HEK293 (cell line): ENCODE data around the gene PERM1.
"Not testable (repeated sequence)": the region's sequence is repeated elsewhere in the genome, so short reads cannot be mapped to it uniquely, and the experiment has no call there.

ENCODE experiments used
- CTCF ChIA-PET: fragments of 350-600 bp; formaldehyde crosslinking; extraction: SDS; loops from one replicate; lab custom pipeline; 2021; ENCODE audit warnings: antibody characterized with exemption; lab: Yijun Ruan, JAX
- POLR2A ChIA-PET: fragments of 300-600 bp; formaldehyde crosslinking; extraction: SDS; loops from one replicate; lab custom pipeline; 2020; ENCODE audit warnings: antibody characterized with exemption, inconsistent platforms; lab: Yijun Ruan, JAX
- H3K27ac ChIP-seq: fragments of 200-500 bp; sonication (Bioruptor generic); 2 replicates; pipeline ENCODE4 v1.5.1; 2014; ENCODE audit warnings: low read depth, low read length, control low read depth, inconsistent platforms; ENCODE audit errors: extremely low read depth
- H3K36me3 ChIP-seq, 2 experiments: fragments of 200-500 bp in 1 of 2; sonication (Bioruptor generic) in 1 of 2; 1 replicate in 1 of 2; 2 replicates in 1 of 2; pipeline ENCODE4 v1.5.1; 2014 to 2017; ENCODE audit warnings: inconsistent platforms in 2 of 2, low read length in 2 of 2; ENCODE audit not compliant: control insufficient read depth in 2 of 2, insufficient read depth in 1 of 2
- H3K4me1 ChIP-seq: fragments of 200-500 bp; sonication (Bioruptor generic); 2 replicates; pipeline ENCODE4 v1.5.1; 2014; ENCODE audit warnings: mild to moderate bottlenecking, low read length, inconsistent platforms; ENCODE audit not compliant: control insufficient read depth, insufficient read depth
- H3K4me3 ChIP-seq: 2 replicates; pipeline ENCODE4 v1.5.1; 2011; ENCODE audit warnings: low read depth, mild to moderate bottlenecking, control low read depth, low read length, moderate library complexity
- H3K9me3 ChIP-seq: fragments of 200-500 bp; sonication (Bioruptor generic); 2 replicates; pipeline ENCODE4 v1.5.1; 2014; ENCODE audit warnings: low read depth, low read length, inconsistent platforms; ENCODE audit not compliant: control insufficient read depth, insufficient read depth
- BCL11B ChIP-seq: fragments of 450-650 bp; formaldehyde crosslinking; IDR thresholded peaks from 2 replicates; pipeline ENCODE4 v1.5.1; 2016; ENCODE audit warnings: low read depth, missing biosample characterization, missing genetic modification characterization
- SCRT1 ChIP-seq: fragments of 450-650 bp; formaldehyde crosslinking; IDR thresholded peaks from 2 replicates; pipeline ENCODE4 v1.5.1; 2016; ENCODE audit warnings: missing biosample characterization, missing genetic modification characterization, borderline replicate concordance
- SCRT2 ChIP-seq: fragments of 450-650 bp; formaldehyde crosslinking; IDR thresholded peaks from 2 replicates; pipeline ENCODE4 v1.5.1; 2016; ENCODE audit warnings: missing biosample characterization, missing genetic modification characterization
- ZEB2 ChIP-seq: fragments of 450-650 bp; formaldehyde crosslinking; IDR thresholded peaks from 2 replicates; pipeline ENCODE4 v1.5.1; 2016; ENCODE audit warnings: missing biosample characterization, missing genetic modification characterization
- ZNF121 ChIP-seq: fragments of 450-650 bp; formaldehyde crosslinking; IDR thresholded peaks from 2 replicates; pipeline ENCODE4 v1.5.1; 2016; ENCODE audit warnings: missing biosample characterization, missing genetic modification characterization
- ZNF140 ChIP-seq: fragments of 450-650 bp; formaldehyde crosslinking; IDR thresholded peaks from 2 replicates; pipeline ENCODE4 v1.5.1; 2016; ENCODE audit warnings: missing biosample characterization, missing genetic modification characterization
- ZNF157 ChIP-seq: fragments of 450-650 bp; formaldehyde crosslinking; IDR thresholded peaks from 2 replicates; pipeline ENCODE4 v1.5.1; 2016; ENCODE audit warnings: missing biosample characterization, missing genetic modification characterization
- ZNF394 ChIP-seq: fragments of 450-650 bp; formaldehyde crosslinking; IDR thresholded peaks from 2 replicates; pipeline ENCODE4 v1.5.1; 2016; ENCODE audit warnings: missing biosample characterization, missing genetic modification characterization, mild to moderate bottlenecking, moderate library complexity, borderline replicate concordance
- ZNF404 ChIP-seq: fragments of 450-650 bp; formaldehyde crosslinking; IDR thresholded peaks from 2 replicates; pipeline ENCODE4 v1.5.1; 2017; ENCODE audit warnings: missing biosample characterization, missing genetic modification characterization
- ZNF596 ChIP-seq: fragments of 450-650 bp; IDR thresholded peaks from 2 replicates; pipeline ENCODE4 v1.5.0; 2018; ENCODE audit warnings: missing biosample characterization, mild to moderate bottlenecking, missing genetic modification characterization, moderate library complexity
- ZNF600 ChIP-seq: fragments of 450-650 bp; formaldehyde crosslinking; IDR thresholded peaks from 2 replicates; pipeline ENCODE4 v1.5.1; 2016; ENCODE audit warnings: missing biosample characterization, missing genetic modification characterization
- TF ChIP-seq, protein P1 (sequence below): fragments of 450-650 bp; formaldehyde crosslinking; IDR thresholded peaks from 2 replicates; pipeline ENCODE4 v1.5.1; 2017; ENCODE audit warnings: missing biosample characterization, missing genetic modification characterization
- TF ChIP-seq, protein P2 (sequence below): fragments of 450-650 bp; formaldehyde crosslinking; IDR thresholded peaks from 2 replicates; pipeline ENCODE4 v1.5.1; 2016; ENCODE audit warnings: missing biosample characterization, missing genetic modification characterization, borderline replicate concordance
- TF ChIP-seq, protein P3 (sequence below): fragments of 450-650 bp; formaldehyde crosslinking; IDR thresholded peaks from 2 replicates; pipeline ENCODE4 v1.5.1; 2016; ENCODE audit warnings: missing biosample characterization, missing genetic modification characterization
- TF ChIP-seq, protein P4 (sequence below): fragments of 450-650 bp; formaldehyde crosslinking; IDR thresholded peaks from 2 replicates; pipeline ENCODE4 v1.5.1; 2016; ENCODE audit warnings: missing biosample characterization, missing genetic modification characterization
- TF ChIP-seq, protein P5 (sequence below): fragments of 450-650 bp; formaldehyde crosslinking; IDR thresholded peaks from 2 replicates; pipeline ENCODE4 v1.5.1; 2017; ENCODE audit warnings: missing biosample characterization, missing genetic modification characterization

PERM1 gene

DNA sequence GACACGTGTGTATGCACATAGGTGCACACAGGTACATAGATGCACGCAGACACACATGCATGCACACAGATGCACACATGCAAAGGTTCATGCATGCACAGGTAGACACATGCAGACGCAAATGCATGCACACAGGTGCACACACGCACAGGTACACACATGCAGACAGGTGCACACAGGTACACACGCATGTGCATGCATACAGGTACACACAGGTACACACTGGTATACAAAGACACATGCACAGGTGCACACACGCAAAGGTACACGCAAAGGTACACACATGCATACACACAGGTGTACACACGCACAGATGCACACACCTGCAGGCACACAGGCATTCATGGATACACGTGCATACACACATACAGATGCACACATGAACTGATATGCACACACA lies 31.6 kb downstream of the PERM1 start:
- TF ChIP-seq, protein P1, sequence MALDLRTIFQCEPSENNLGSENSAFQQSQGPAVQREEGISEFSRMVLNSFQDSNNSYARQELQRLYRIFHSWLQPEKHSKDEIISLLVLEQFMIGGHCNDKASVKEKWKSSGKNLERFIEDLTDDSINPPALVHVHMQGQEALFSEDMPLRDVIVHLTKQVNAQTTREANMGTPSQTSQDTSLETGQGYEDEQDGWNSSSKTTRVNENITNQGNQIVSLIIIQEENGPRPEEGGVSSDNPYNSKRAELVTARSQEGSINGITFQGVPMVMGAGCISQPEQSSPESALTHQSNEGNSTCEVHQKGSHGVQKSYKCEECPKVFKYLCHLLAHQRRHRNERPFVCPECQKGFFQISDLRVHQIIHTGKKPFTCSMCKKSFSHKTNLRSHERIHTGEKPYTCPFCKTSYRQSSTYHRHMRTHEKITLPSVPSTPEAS (tag by site-specific recombination): peak; percentile 44; the same call in 1 of the 2 replicates
- TF ChIP-seq, protein P2, sequence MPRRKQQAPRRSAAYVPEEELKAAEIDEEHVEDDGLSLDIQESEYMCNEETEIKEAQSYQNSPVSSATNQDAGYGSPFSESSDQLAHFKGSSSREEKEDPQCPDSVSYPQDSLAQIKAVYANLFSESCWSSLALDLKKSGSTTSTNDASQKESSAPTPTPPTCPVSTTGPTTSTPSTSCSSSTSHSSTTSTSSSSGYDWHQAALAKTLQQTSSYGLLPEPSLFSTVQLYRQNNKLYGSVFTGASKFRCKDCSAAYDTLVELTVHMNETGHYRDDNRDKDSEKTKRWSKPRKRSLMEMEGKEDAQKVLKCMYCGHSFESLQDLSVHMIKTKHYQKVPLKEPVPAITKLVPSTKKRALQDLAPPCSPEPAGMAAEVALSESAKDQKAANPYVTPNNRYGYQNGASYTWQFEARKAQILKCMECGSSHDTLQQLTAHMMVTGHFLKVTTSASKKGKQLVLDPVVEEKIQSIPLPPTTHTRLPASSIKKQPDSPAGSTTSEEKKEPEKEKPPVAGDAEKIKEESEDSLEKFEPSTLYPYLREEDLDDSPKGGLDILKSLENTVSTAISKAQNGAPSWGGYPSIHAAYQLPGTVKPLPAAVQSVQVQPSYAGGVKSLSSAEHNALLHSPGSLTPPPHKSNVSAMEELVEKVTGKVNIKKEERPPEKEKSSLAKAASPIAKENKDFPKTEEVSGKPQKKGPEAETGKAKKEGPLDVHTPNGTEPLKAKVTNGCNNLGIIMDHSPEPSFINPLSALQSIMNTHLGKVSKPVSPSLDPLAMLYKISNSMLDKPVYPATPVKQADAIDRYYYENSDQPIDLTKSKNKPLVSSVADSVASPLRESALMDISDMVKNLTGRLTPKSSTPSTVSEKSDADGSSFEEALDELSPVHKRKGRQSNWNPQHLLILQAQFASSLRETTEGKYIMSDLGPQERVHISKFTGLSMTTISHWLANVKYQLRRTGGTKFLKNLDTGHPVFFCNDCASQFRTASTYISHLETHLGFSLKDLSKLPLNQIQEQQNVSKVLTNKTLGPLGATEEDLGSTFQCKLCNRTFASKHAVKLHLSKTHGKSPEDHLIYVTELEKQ: no peak
- peak; percentile 45; the same call in 1 of the 2 replicates for TF ChIP-seq SCRT1 (tag by site-specific recombination)
- TF ChIP-seq, protein P3, sequence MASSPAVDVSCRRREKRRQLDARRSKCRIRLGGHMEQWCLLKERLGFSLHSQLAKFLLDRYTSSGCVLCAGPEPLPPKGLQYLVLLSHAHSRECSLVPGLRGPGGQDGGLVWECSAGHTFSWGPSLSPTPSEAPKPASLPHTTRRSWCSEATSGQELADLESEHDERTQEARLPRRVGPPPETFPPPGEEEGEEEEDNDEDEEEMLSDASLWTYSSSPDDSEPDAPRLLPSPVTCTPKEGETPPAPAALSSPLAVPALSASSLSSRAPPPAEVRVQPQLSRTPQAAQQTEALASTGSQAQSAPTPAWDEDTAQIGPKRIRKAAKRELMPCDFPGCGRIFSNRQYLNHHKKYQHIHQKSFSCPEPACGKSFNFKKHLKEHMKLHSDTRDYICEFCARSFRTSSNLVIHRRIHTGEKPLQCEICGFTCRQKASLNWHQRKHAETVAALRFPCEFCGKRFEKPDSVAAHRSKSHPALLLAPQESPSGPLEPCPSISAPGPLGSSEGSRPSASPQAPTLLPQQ: no peak
- peak; percentile 65 for TF ChIP-seq SCRT2 (tag by site-specific recombination)
- peak; percentile 96 for TF ChIP-seq ZEB2 (tag by site-specific recombination)
- TF ChIP-seq, all 188 proteins: peak for 4

DNA sequence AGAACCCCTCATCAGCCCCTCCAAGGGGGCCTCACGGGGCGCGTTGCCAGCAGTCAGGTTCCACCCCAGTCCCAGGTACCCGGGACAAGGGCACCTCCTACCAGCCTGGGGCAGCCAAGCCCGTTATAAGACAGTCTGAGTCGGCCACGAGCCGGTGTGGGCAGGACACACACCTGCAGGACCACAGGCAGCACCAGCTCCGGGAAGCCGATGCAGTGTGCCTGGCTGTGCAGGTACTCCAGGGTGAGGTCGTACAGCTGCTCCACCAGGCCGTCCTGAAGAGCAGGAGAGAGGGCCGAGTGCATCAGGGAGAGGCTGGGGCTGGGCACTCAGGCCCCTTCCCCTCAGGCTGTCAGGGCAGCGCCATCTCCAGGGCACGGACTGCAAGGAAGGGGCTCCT lies 33.9 kb downstream of the PERM1 start:
- no peak overlapping the region for H3K4me3 ChIP-seq
- H3K36me3 ChIP-seq: peaks cover 3 to 96% of the 10 kb centered on the region in 2 experiments; a peak in 2 of 3 replicates
- no peak overlapping the region for H3K27ac ChIP-seq
- H3K4me1 ChIP-seq: peaks cover 10% of the 10 kb centered on the region
- ChIA-PET POLR2A (interaction anchor here (1.1 kb wide), 1 partner anchor 36 kb away, joined by 3 read pairs; no protein-coding TSS in a partner anchor), CTCF (no interaction called here)
- TF ChIP-seq ZNF600 (tag by site-specific recombination): peak; percentile 27; the same call in 1 of the 2 replicates
- TF ChIP-seq, protein P4, sequence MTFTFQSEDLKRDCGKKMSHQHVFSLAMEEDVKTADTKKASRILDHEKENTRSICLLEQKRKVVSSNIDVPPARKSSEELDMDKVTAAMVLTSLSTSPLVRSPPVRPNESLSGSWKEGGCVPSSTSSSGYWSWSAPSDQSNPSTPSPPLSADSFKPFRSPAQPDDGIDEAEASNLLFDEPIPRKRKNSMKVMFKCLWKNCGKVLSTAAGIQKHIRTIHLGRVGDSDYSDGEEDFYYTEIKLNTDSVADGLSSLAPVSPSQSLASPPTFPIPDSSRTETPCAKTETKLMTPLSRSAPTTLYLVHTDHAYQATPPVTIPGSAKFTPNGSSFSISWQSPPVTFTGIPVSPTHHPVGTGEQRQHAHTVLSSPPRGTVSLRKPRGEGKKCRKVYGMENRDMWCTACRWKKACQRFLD (tag by site-specific recombination): no peak
- no peak for TF ChIP-seq ZNF140 (tag by site-specific recombination)
- no peak for TF ChIP-seq ZNF404 (tag by site-specific recombination)
- TF ChIP-seq ZNF394 (tag by site-specific recombination): peak; percentile 61; the same call in 1 of the 2 replicates
- TF ChIP-seq ZNF596 (tag by site-specific recombination): no peak
- no peak for TF ChIP-seq ZNF157 (tag by site-specific recombination)
- H3K9me3 ChIP-seq: no peaks in the 10 kb centered on the region

More for the DNA sequence above, 31.6 kb downstream of the PERM1 start:
- H3K9me3 ChIP-seq: no peaks in the 10 kb centered on the region
- H3K4me3 ChIP-seq: no peak overlapping the region
- POLR2A ChIA-PET: no interaction called here
- no peaks in the 10 kb centered on the region; the same call in 1 of the 2 replicates for H3K4me1 ChIP-seq
- H3K27ac ChIP-seq: no peak overlapping the region
- H3K36me3 ChIP-seq: peaks cover 9 to 100% of the 10 kb centered on the region in 2 experiments; a peak in 2 of 3 replicates
- CTCF ChIA-PET: no interaction called here

DNA sequence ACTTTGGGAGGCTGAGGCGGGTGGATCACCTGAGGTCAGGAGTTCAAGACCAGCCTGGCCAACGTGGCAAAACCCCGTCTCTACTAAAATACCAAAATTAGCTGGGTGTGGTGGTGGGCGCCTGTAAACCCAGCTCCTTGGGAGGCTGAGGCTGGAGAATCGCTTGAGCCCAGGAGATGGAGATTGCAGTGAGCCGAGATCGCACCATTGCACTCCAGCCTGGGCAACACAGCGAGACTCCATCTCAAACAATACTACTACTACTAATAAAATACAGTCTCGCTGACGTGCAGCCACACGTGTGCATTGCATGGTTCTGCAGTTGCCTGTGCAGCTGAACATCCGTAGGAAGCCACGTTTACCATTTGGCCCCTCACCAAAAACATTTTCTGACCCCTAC lies 35.1 kb downstream of the PERM1 start:
- H3K4me3 ChIP-seq, H3K27ac ChIP-seq, H3K9me3 ChIP-seq: not testable (repeated sequence)
- ChIA-PET POLR2A (interaction anchor here (1.4 to 1.6 kb wide), 2 partner anchors 20 to 24 kb away, joined by 3 to 4 read pairs; partner anchors contain the start of gene PLEKHN1), CTCF (interaction anchor here (0.9 kb wide), 1 partner anchor 78 kb away, joined by 3 read pairs; no protein-coding TSS in a partner anchor)
- H3K4me1 ChIP-seq: peaks cover 14% of the 10 kb centered on the region
- H3K36me3 ChIP-seq: peaks cover 3 to 87% of the 10 kb centered on the region in 2 experiments; a peak in 2 of 3 replicates
- TF ChIP-seq, protein P5, sequence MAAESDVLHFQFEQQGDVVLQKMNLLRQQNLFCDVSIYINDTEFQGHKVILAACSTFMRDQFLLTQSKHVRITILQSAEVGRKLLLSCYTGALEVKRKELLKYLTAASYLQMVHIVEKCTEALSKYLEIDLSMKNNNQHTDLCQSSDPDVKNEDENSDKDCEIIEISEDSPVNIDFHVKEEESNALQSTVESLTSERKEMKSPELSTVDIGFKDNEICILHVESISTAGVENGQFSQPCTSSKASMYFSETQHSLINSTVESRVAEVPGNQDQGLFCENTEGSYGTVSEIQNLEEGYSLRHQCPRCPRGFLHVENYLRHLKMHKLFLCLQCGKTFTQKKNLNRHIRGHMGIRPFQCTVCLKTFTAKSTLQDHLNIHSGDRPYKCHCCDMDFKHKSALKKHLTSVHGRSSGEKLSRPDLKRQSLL (tag by site-specific recombination): peak; percentile 43; the same call in 1 of the 2 replicates
- TF ChIP-seq BCL11B (peak; percentile 59; the same call in 1 of the 2 replicates), ZNF121 (tag by site-specific recombination) (peak; percentile 95)
